HEK293 (cell line): ENCODE data around the gene USP3.

Experiments
- CTCF ChIP-seq: fragments of 450-650 bp; formaldehyde crosslinking; IDR thresholded peaks from 2 replicates; pipeline ENCODE4 v1.5.1; 2016; ENCODE audit warnings: missing biosample characterization, missing genetic modification characterization
- GLI2 ChIP-seq: fragments of 450-650 bp; formaldehyde crosslinking; IDR thresholded peaks from 2 replicates; pipeline ENCODE4; 2017; ENCODE audit warnings: missing biosample characterization, missing genetic modification characterization, low read depth, borderline replicate concordance
- KLF7 ChIP-seq: fragments of 450-650 bp; formaldehyde crosslinking; IDR thresholded peaks from 2 replicates; pipeline ENCODE4 v1.5.1; 2016; ENCODE audit warnings: missing biosample characterization, missing genetic modification characterization, borderline replicate concordance
- KLF9 ChIP-seq: fragments of 450-650 bp; formaldehyde crosslinking; IDR thresholded peaks from 2 replicates; pipeline ENCODE4 v1.5.1; 2016; ENCODE audit warnings: missing biosample characterization, missing genetic modification characterization, low read depth
- OVOL3 ChIP-seq: fragments of 450-650 bp; formaldehyde crosslinking; IDR thresholded peaks from 2 replicates; pipeline ENCODE4 v1.5.1; 2016; ENCODE audit warnings: missing biosample characterization, missing genetic modification characterization
- PRDM1 ChIP-seq: fragments of 450-650 bp; formaldehyde crosslinking; IDR thresholded peaks from 2 replicates; pipeline ENCODE4; 2016; ENCODE audit warnings: missing biosample characterization, missing genetic modification characterization
- PRDM6 ChIP-seq: fragments of 450-650 bp; formaldehyde crosslinking; IDR thresholded peaks from 2 replicates; pipeline ENCODE4 v1.5.1; 2017; ENCODE audit warnings: missing biosample characterization, missing genetic modification characterization
- TSHZ1 ChIP-seq: fragments of 450-650 bp; formaldehyde crosslinking; IDR thresholded peaks from 2 replicates; pipeline ENCODE4 v1.5.1; 2016; ENCODE audit warnings: missing biosample characterization, missing genetic modification characterization, borderline replicate concordance
- ZBTB48 ChIP-seq: fragments of 450-650 bp; formaldehyde crosslinking; IDR thresholded peaks from 2 replicates; pipeline ENCODE4 v1.5.1; 2016; ENCODE audit warnings: missing biosample characterization, missing genetic modification characterization
- ZBTB6 ChIP-seq: fragments of 450-650 bp; formaldehyde crosslinking; IDR thresholded peaks from 2 replicates; pipeline ENCODE4 v1.5.1; 2017; ENCODE audit warnings: missing biosample characterization, missing genetic modification characterization
- ZBTB8A ChIP-seq: fragments of 450-650 bp; formaldehyde crosslinking; IDR thresholded peaks from 2 replicates; pipeline ENCODE4 v1.5.1; 2016; ENCODE audit warnings: missing biosample characterization, missing genetic modification characterization
- ZFP3 ChIP-seq: fragments of 450-650 bp; formaldehyde crosslinking; IDR thresholded peaks from 2 replicates; pipeline ENCODE4 v1.5.1; 2016; ENCODE audit warnings: low read depth, missing biosample characterization, missing genetic modification characterization
- ZFP69B ChIP-seq: fragments of 450-650 bp; formaldehyde crosslinking; IDR thresholded peaks from 2 replicates; pipeline ENCODE4 v1.5.1; 2016; ENCODE audit warnings: missing biosample characterization, missing genetic modification characterization
- ZIC2 ChIP-seq: fragments of 450-650 bp; formaldehyde crosslinking; IDR thresholded peaks from 2 replicates; pipeline ENCODE4 v1.5.1; 2016; ENCODE audit warnings: missing biosample characterization, missing genetic modification characterization
- ZNF18 ChIP-seq: fragments of 450-650 bp; formaldehyde crosslinking; IDR thresholded peaks from 2 replicates; pipeline ENCODE4 v1.5.1; 2016; ENCODE audit warnings: missing biosample characterization, missing genetic modification characterization
- ZNF2 ChIP-seq: fragments of 450-650 bp; formaldehyde crosslinking; IDR thresholded peaks from 2 replicates; pipeline ENCODE4 v1.5.1; 2016; ENCODE audit warnings: missing biosample characterization, missing genetic modification characterization
- ZNF223 ChIP-seq: fragments of 450-650 bp; formaldehyde crosslinking; IDR thresholded peaks from 2 replicates; pipeline ENCODE4 v1.5.1; 2016; ENCODE audit warnings: missing biosample characterization, missing genetic modification characterization
- ZNF26 ChIP-seq: fragments of 450-650 bp; formaldehyde crosslinking; IDR thresholded peaks from 2 replicates; pipeline ENCODE4 v1.5.1; 2016; ENCODE audit warnings: missing biosample characterization, missing genetic modification characterization
- ZNF302 ChIP-seq: fragments of 450-650 bp; formaldehyde crosslinking; IDR thresholded peaks from 2 replicates; pipeline ENCODE4 v1.5.1; 2016; ENCODE audit warnings: missing biosample characterization, missing genetic modification characterization, low read depth
- ZNF311 ChIP-seq: fragments of 450-650 bp; formaldehyde crosslinking; IDR thresholded peaks from 2 replicates; pipeline ENCODE4 v1.5.1; 2017; ENCODE audit warnings: missing biosample characterization, missing genetic modification characterization, borderline replicate concordance
- ZNF391 ChIP-seq: fragments of 450-650 bp; formaldehyde crosslinking; IDR thresholded peaks from 2 replicates; pipeline ENCODE4 v1.5.1; 2016; ENCODE audit warnings: low read depth, missing biosample characterization, missing genetic modification characterization, borderline replicate concordance
- ZNF394 ChIP-seq: fragments of 450-650 bp; formaldehyde crosslinking; IDR thresholded peaks from 2 replicates; pipeline ENCODE4 v1.5.1; 2016; ENCODE audit warnings: missing biosample characterization, missing genetic modification characterization, mild to moderate bottlenecking, moderate library complexity, borderline replicate concordance
- ZNF404 ChIP-seq: fragments of 450-650 bp; formaldehyde crosslinking; IDR thresholded peaks from 2 replicates; pipeline ENCODE4 v1.5.1; 2017; ENCODE audit warnings: missing biosample characterization, missing genetic modification characterization
- ZNF530 ChIP-seq: fragments of 450-650 bp; formaldehyde crosslinking; IDR thresholded peaks from 2 replicates; pipeline ENCODE4 v1.5.1; 2016; ENCODE audit warnings: low read depth, missing biosample characterization, missing genetic modification characterization
- ZNF600 ChIP-seq: fragments of 450-650 bp; formaldehyde crosslinking; IDR thresholded peaks from 2 replicates; pipeline ENCODE4 v1.5.1; 2016; ENCODE audit warnings: missing biosample characterization, missing genetic modification characterization
- ZNF621 ChIP-seq: fragments of 450-650 bp; formaldehyde crosslinking; IDR thresholded peaks from 2 replicates; pipeline ENCODE4 v1.5.1; 2017; ENCODE audit warnings: missing biosample characterization, missing genetic modification characterization
- ZNF692 ChIP-seq: fragments of 450-650 bp; formaldehyde crosslinking; IDR thresholded peaks from 2 replicates; pipeline ENCODE4 v1.5.1; 2016; ENCODE audit warnings: missing biosample characterization, missing genetic modification characterization
- ZNF792 ChIP-seq: fragments of 450-650 bp; formaldehyde crosslinking; IDR thresholded peaks from 2 replicates; pipeline ENCODE4 v1.5.1; 2016; ENCODE audit warnings: missing biosample characterization, missing genetic modification characterization

USP3 gene

GRCh38 chr15:63503739-63504246 is 600 bp upstream of the USP3 start (continued):
- TF ChIP-seq ZNF391 (tag by site-specific recombination) (0 out of 2 replicates have a peak, but pooled peaks have one; percentile 45), ZFP69B (peak; percentile 72), PRDM6 (tag by site-specific recombination) (no peak), ZNF2 (tag by site-specific recombination) (no peak), ZIC2 (tag by site-specific recombination) (no peak), ZNF18 (tag by site-specific recombination) (no peak), ZBTB6 (tag by site-specific recombination) (no peak), ZNF394 (tag by site-specific recombination) (no peak), CTCF (tag by site-specific recombination) (no peak), OVOL3 (tag by site-specific recombination) (no peak), GLI2 (tag by site-specific recombination) (0 out of 2 replicates have a peak, but pooled peaks have one; percentile 3), ZNF311 (tag by site-specific recombination) (no peak), ZNF692 (tag by site-specific recombination) (peak; percentile 69; the same call in 1 of the 2 replicates), ZBTB8A (tag by site-specific recombination) (no peak), ZNF530 (tag by site-specific recombination) (no peak), ZNF404 (tag by site-specific recombination) (no peak), ZNF26 (tag by site-specific recombination) (no peak), PRDM1 (no peak), ZNF621 (tag by site-specific recombination) (no peak), KLF7 (no peak), ZNF600 (tag by site-specific recombination) (peak; percentile 23; the same call in 1 of the 2 replicates), TSHZ1 (tag by site-specific recombination) (0 out of 2 replicates have a peak, but pooled peaks have one; percentile 2), ZNF223 (tag by site-specific recombination) (no peak), ZNF792 (tag by site-specific recombination) (no peak), KLF9 (no peak), ZNF302 (tag by site-specific recombination) (no peak), ZBTB48 (tag by site-specific recombination) (peak; percentile 28; the same call in 1 of the 2 replicates), ZFP3 (tag by site-specific recombination) (no peak)
